OCI-LY1 (cell line): ENCODE measurements around the gene NAV2.

Experiments used
- H2AFZ ChIP-seq: fragments of 200-600 bp; sonication (generic), shearing (Covaris generic); 2 replicates; pipeline ENCODE4 v1.6.0; 2014; ENCODE audit warnings: antibody characterized with exemption, mild to moderate bottlenecking, low read length
- H3F3A ChIP-seq: fragments of 200-600 bp; sonication (generic), shearing (Covaris generic); 2 replicates; pipeline ENCODE4 v1.6.0; 2014; ENCODE audit warnings: mild to moderate bottlenecking, antibody characterized with exemption, low read length, moderate library complexity; ENCODE audit not compliant: insufficient read depth
- H3K27ac ChIP-seq: fragments of 200-600 bp; sonication (generic); 2 replicates; pipeline ENCODE4 v1.5.1; 2014; ENCODE audit warnings: low read length, mixed run types, mild to moderate bottlenecking, low read depth; ENCODE audit not compliant: poor library complexity, severe bottlenecking
- H3K27me3 ChIP-seq: fragments of 200-600 bp; sonication (generic); 2 replicates; pipeline ENCODE4 v1.6.0; 2014; ENCODE audit warnings: antibody characterized with exemption, mild to moderate bottlenecking, low read length, moderate library complexity; ENCODE audit not compliant: insufficient read depth
- H3K36me3 ChIP-seq: fragments of 200-600 bp; sonication (generic); 2 replicates; pipeline ENCODE4 v1.6.1; 2014; ENCODE audit warnings: mild to moderate bottlenecking, antibody characterized with exemption, low read length, moderate library complexity, mixed read lengths; ENCODE audit not compliant: insufficient read depth
- H3K4me1 ChIP-seq: fragments of 200-600 bp; sonication (generic); 2 replicates; pipeline ENCODE4 v1.5.1; 2014; ENCODE audit warnings: mild to moderate bottlenecking, low read length, moderate library complexity; ENCODE audit not compliant: insufficient read depth, severe bottlenecking
- H3K4me2 ChIP-seq: fragments of 200-600 bp; sonication (generic), shearing (Covaris generic); 2 replicates; pipeline ENCODE4 v1.6.1; 2014; ENCODE audit warnings: low read length
- H3K4me3 ChIP-seq: fragments of 200-600 bp; sonication (generic); 2 replicates; pipeline ENCODE4 v1.5.1; 2014; ENCODE audit warnings: low read length, low read depth, mild to moderate bottlenecking, mixed read lengths; ENCODE audit not compliant: poor library complexity, severe bottlenecking
- H3K79me2 ChIP-seq: fragments of 200-600 bp; shearing (Covaris generic); 2 replicates; pipeline ENCODE4 v1.6.1; 2016; ENCODE audit warnings: mixed run types, low read length, mixed read lengths; ENCODE audit not compliant: insufficient read depth
- H3K9ac ChIP-seq: fragments of 200-600 bp; sonication (generic), shearing (Covaris generic); 2 replicates; pipeline ENCODE4 v1.6.1; 2014; ENCODE audit warnings: mild to moderate bottlenecking, low read length, mixed read lengths
- H3K9me2 ChIP-seq: fragments of 200-600 bp; sonication (generic), shearing (Covaris generic); 2 replicates; pipeline ENCODE4 v1.6.1; 2014; ENCODE audit warnings: low read depth, mild to moderate bottlenecking, low read length, mixed read lengths
- H3K9me3 ChIP-seq: fragments of 200-600 bp; shearing (Covaris generic); 2 replicates; pipeline ENCODE4 v1.6.1; 2014; ENCODE audit warnings: low read length, mixed read lengths
- H4K20me1 ChIP-seq: fragments of 200-600 bp; sonication (generic), shearing (Covaris generic); 2 replicates; pipeline ENCODE4 v1.6.0; 2016; ENCODE audit warnings: mild to moderate bottlenecking, low read length; ENCODE audit not compliant: insufficient read depth
- EZH2 ChIP-seq: fragments of 200-600 bp; sonication (generic), shearing (Covaris generic); IDR thresholded peaks from 2 replicates; pipeline ENCODE4 v1.8.0; 2017; ENCODE audit warnings: borderline replicate concordance, mixed run types, mild to moderate bottlenecking, antibody characterized with exemption, low read length, moderate library complexity, mixed read lengths
- TF ChIP-seq, protein P1 (sequence below): fragments of 200-600 bp; sonication (generic), shearing (Covaris generic); IDR thresholded peaks from 2 replicates; pipeline ENCODE4 v1.5.1; 2017; ENCODE audit warnings: mild to moderate bottlenecking, antibody characterized with exemption, low read length, moderate library complexity, mixed read lengths

NAV2 gene

DNA sequence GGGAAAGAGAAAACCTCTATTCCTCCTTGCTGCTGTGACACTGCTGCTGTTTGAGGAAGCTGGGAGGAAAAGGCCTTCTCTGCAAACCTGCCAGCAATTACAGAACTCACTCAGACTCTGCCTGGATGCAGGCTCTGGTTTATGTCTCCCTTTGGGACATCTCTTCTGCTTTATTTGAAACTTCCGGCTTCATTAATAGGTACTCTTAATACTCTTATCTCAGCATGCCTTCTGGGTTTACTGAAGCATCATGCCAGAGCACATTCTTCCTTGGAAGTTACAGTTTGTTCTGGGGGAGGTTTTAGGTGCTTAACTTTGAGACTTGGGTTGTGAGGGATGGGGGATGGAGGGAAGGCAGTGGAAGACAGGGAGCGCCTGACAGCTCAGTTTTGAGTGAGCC lies 79.9 kb downstream of the NAV2 start:
- Histone ChIP-seq H3K36me3 (no peaks in the 10 kb centered on the region), H3K27me3 (no peaks in the 10 kb centered on the region), H3K9me3 (no peaks in the 10 kb centered on the region), H3K9me2 (no peaks in the 10 kb centered on the region), H3K4me2 (no peak overlapping the region), H3K27ac (no peak overlapping the region), H2AFZ (no peak overlapping the region), H4K20me1 (no peaks in the 10 kb centered on the region), H3K79me2 (no peaks in the 10 kb centered on the region), H3K9ac (no peak overlapping the region), H3K4me3 (no peak overlapping the region), H3K4me1 (no peaks in the 10 kb centered on the region), H3F3A (no peaks in the 10 kb centered on the region)
- TF ChIP-seq, protein P1, sequence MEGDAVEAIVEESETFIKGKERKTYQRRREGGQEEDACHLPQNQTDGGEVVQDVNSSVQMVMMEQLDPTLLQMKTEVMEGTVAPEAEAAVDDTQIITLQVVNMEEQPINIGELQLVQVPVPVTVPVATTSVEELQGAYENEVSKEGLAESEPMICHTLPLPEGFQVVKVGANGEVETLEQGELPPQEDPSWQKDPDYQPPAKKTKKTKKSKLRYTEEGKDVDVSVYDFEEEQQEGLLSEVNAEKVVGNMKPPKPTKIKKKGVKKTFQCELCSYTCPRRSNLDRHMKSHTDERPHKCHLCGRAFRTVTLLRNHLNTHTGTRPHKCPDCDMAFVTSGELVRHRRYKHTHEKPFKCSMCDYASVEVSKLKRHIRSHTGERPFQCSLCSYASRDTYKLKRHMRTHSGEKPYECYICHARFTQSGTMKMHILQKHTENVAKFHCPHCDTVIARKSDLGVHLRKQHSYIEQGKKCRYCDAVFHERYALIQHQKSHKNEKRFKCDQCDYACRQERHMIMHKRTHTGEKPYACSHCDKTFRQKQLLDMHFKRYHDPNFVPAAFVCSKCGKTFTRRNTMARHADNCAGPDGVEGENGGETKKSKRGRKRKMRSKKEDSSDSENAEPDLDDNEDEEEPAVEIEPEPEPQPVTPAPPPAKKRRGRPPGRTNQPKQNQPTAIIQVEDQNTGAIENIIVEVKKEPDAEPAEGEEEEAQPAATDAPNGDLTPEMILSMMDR, result no peak
- TF ChIP-seq EZH2, result no peak

DNA sequence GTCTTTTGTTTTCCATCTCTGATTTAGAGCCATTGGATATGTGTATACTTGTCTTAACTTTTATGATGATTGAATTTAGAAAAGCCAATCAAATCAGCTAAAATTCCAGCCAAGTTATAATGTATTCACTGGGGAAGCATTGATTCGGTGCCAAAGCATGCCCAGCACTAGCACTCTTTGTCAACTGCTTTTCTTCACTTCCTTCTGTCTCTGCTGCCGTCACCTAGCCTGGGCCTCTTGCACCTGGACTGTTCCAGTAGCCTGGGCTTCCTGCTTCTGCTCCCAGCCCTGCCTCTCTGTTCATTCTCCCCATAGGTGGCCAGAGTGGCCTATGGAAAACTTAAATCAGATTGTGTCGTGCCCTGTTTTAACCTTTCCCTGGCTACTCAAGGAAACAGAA lies 80.7 kb downstream of the NAV2 start:
- H3K27ac ChIP-seq, result no peak overlapping the region

DNA sequence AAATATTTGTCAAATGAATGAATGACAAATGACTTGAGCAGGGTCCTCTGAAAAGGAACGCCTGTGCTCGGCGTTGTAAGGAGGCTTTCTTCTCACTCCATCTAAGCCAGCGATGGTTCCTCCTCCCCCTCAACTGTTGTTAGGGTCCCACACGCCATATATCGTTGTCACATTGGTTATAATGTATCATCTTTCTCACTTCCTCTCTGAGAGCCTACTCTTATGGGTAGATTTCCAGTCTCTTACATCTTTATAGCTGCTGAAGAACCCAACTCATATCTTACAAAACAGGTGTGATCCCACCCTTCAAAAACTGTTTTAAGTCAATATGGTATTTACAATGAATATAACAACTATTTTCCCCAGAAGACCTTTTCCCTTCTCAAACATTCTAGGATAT lies 81.5 kb downstream of the NAV2 start:
- Histone ChIP-seq H3K79me2 (no peaks in the 10 kb centered on the region), H3K9ac (no peak overlapping the region), H3K9me2 (no peaks in the 10 kb centered on the region), H2AFZ (no peak overlapping the region), H3K4me2 (no peak overlapping the region), H3K4me3 (no peak overlapping the region), H3K4me1 (no peaks in the 10 kb centered on the region), H3K27me3 (no peaks in the 10 kb centered on the region), H3K9me3 (no peaks in the 10 kb centered on the region), H3K27ac (no peak overlapping the region), H3K36me3 (no peaks in the 10 kb centered on the region), H4K20me1 (no peaks in the 10 kb centered on the region), H3F3A (no peaks in the 10 kb centered on the region)
- TF ChIP-seq EZH2, result no peak
- TF ChIP-seq, protein P1, result no peak

More for the DNA sequence above, 80.7 kb downstream of the NAV2 start:
- Histone ChIP-seq H3K36me3 (no peaks in the 10 kb centered on the region), H2AFZ (no peak overlapping the region), H3K4me1 (no peaks in the 10 kb centered on the region), H3K4me3 (no peak overlapping the region), H3F3A (no peaks in the 10 kb centered on the region), H3K27me3 (no peaks in the 10 kb centered on the region), H3K79me2 (no peaks in the 10 kb centered on the region), H3K9ac (no peak overlapping the region), H3K9me2 (no peaks in the 10 kb centered on the region), H3K9me3 (no peaks in the 10 kb centered on the region), H3K4me2 (no peak overlapping the region), H4K20me1 (no peaks in the 10 kb centered on the region)
- TF ChIP-seq EZH2, result no peak
- TF ChIP-seq, protein P1, result no peak
